Natural killer cell (primary cell): ENCODE results near the gene RHEB. TPM values are rescaled to one million over a fixed set of nuclear protein-coding genes. Genes with fewer than 3 reads are reported as not detected.

Experiments used
- ATAC-seq, 3 donors: fragments of 150-1000 bp in 2 of 3; fragments of 200-7000 bp in 1 of 3; cut with Tn5 transposase; 1 replicate in 1 of 3; 2 replicates in 2 of 3; pipeline ENCODE4 v1.10.0; 2021; ENCODE audit warnings: mild to moderate bottlenecking in 2 of 3, moderate library complexity in 2 of 3
- DNase-seq, 2 donors: peaks; one replicate each; pipeline versions ENCODE4 v3.0.0 to v3.0.0-alpha.2; 2013 to 2021; ENCODE audit warnings: mixed read lengths in 1 of 2
- H3K27ac ChIP-seq: one replicate; pipeline ENCODE4 v1.5.1; 2013; ENCODE audit warnings: mild to moderate bottlenecking, low read length
- H3K27me3 ChIP-seq: one replicate; pipeline ENCODE4 v1.6.1; 2013; ENCODE audit warnings: low read length; ENCODE audit not compliant: control insufficient read depth, insufficient read depth
- H3K36me3 ChIP-seq: one replicate; pipeline ENCODE4 v1.6.1; 2013; ENCODE audit warnings: low read length; ENCODE audit not compliant: control insufficient read depth, insufficient read depth
- H3K4me1 ChIP-seq: one replicate; pipeline ENCODE4 v1.6.1; 2013; ENCODE audit warnings: low read length; ENCODE audit not compliant: control insufficient read depth, insufficient read depth
- H3K4me3 ChIP-seq: one replicate; pipeline ENCODE4 v1.5.1; 2013; ENCODE audit warnings: low read length
- H3K9me3 ChIP-seq: one replicate; pipeline ENCODE4 v1.6.1; 2013; ENCODE audit warnings: low read length; ENCODE audit not compliant: control insufficient read depth, insufficient read depth
- H3K27ac Mint-ChIP-seq, 2 donors: one replicate each; pipeline ENCODE4 v1.8.0; 2022; ENCODE audit warnings: mild to moderate bottlenecking in 2 of 2, mixed read lengths in 2 of 2, moderate library complexity in 1 of 2
- H3K27me3 Mint-ChIP-seq, 2 donors: one replicate each; pipeline ENCODE4 v1.8.0; 2022; ENCODE audit warnings: low read depth in 2 of 2, mixed read lengths in 2 of 2
- H3K36me3 Mint-ChIP-seq: one replicate; pipeline ENCODE4 v1.8.0; 2022; ENCODE audit warnings: mixed read lengths
- H3K4me1 Mint-ChIP-seq, 2 donors: one replicate each; pipeline ENCODE4 v1.8.0; 2022; ENCODE audit warnings: mixed read lengths in 2 of 2
- H3K4me3 Mint-ChIP-seq: one replicate; pipeline ENCODE4 v1.8.0; 2022; ENCODE audit warnings: mild to moderate bottlenecking, moderate library complexity, mixed read lengths
- H3K9me3 Mint-ChIP-seq, 2 donors: one replicate each; pipeline ENCODE4 v1.8.0; 2022; ENCODE audit warnings: mixed read lengths in 2 of 2
- CTCF ChIP-seq: fragments of 200-600 bp; IDR thresholded peaks from one replicate; pipeline ENCODE4 v1.8.0; 2022; ENCODE audit warnings: antibody characterized with exemption
- WGBS: methylation state at CpG from one replicate; pipeline ENCODE4 v1.1.7; 2013; ENCODE audit warnings: missing lambda C conversion rate; ENCODE audit not compliant: insufficient coverage; 5-methylcytosine and 5-hydroxymethylcytosine counted together
- intact Hi-C: fragments of 100-400 bp; cut with micrococcal nuclease; formaldehyde crosslinking; loops from one replicate; pipeline ENCODE4 v1.14.2; 2022
- total RNA-seq, 4 donors: library from RNA; stranded (reverse); fragments of 120-200 nt in 1 of 4; gene quantifications; one replicate each; pipeline versions ENCODE4 v1.2.3 to v1.2.4, GENCODE V29; 2013 to 2022

The RHEB gene
- total RNA-seq, 3 donors from 2014 or later (not counting 1 experiment from before 2014, with no cell fraction given), result 51.0 to 63.3 (median 63.3) TPM

- ATAC-seq (peak in 1 of 3 donors; percentile 8), DNase-seq (peak; percentile 49 to 65)
- peak overlapping the region; percentile 94 for H3K4me3 Mint-ChIP-seq
- Histone ChIP-seq H3K27ac (peak overlapping the region; percentile 79), H3K27me3 (no peaks in the 10 kb centered on the region), H3K4me1 (peaks cover 27% of the 10 kb centered on the region), H3K36me3 (no peaks in the 10 kb centered on the region), H3K4me3 (peak overlapping the region; percentile 72), H3K9me3 (no peaks in the 10 kb centered on the region)
- H3K9me3 Mint-ChIP-seq, result no peaks in the 10 kb centered on the region
- H3K27ac Mint-ChIP-seq, result peak overlapping the region; percentile 92 to 93
- no peak for TF ChIP-seq CTCF
- H3K4me1 Mint-ChIP-seq, result peaks cover 53 to 55% of the 10 kb centered on the region in 2 donors
- no peaks in the 10 kb centered on the region for H3K36me3 Mint-ChIP-seq
- intact Hi-C loops, result loop anchor here (1.0 to 10.0 kb wide), 4 partner anchors 13 to 509 kb away; partner anchors contain the start of genes GALNT11 and NUB1
- WGBS, result under 1% methylated on average over 35 of the region's 36 CpGs
- H3K27me3 Mint-ChIP-seq, result peaks cover 0 to 5% of the 10 kb centered on the region in 2 donors
Measured at GRCh38 chr7:151518105-151518946, 1.4 kb downstream of the RHEB start.

GRCh38 chr7:151517601-151518104 lies 2.0 kb downstream of the RHEB start:
- H3K4me3 ChIP-seq, result peak overlapping the region; percentile 72
- TF ChIP-seq CTCF, result no peak

GRCh38 chr7:151515276-151515565 lies 4.5 kb downstream of the RHEB start:
- H3K27me3 Mint-ChIP-seq, result no peaks in the 10 kb centered on the region
- no peaks in the 10 kb centered on the region for H3K9me3 Mint-ChIP-seq
- no peak for TF ChIP-seq CTCF
- peak overlapping the region in 1 of 2 donors; percentile 46 for H3K27ac Mint-ChIP-seq
- H3K27me3 ChIP-seq, result no peaks in the 10 kb centered on the region
- no peaks in the 10 kb centered on the region for H3K9me3 ChIP-seq
- H3K27ac ChIP-seq, result no peak overlapping the region
- H3K36me3 ChIP-seq, result no peaks in the 10 kb centered on the region
- DNase-seq, result no peak
- intact Hi-C loops, result loop anchor here (5.0 to 10.0 kb wide), 3 partner anchors 33 to 512 kb away; partner anchors contain the start of genes GALNT11 and NUB1
- peaks cover 74 to 78% of the 10 kb centered on the region in 2 donors for H3K4me1 Mint-ChIP-seq
- no peak overlapping the region for H3K4me3 Mint-ChIP-seq
- no peak for ATAC-seq
- H3K4me1 ChIP-seq, result peaks cover 21% of the 10 kb centered on the region
- H3K36me3 Mint-ChIP-seq, result no peaks in the 10 kb centered on the region
- no peak overlapping the region for H3K4me3 ChIP-seq

More at GRCh38 chr7:151517601-151518104, 2.0 kb downstream of the RHEB start:
- ATAC-seq, result no peak
- Histone ChIP-seq H3K27ac (peak overlapping the region; percentile 79), H3K27me3 (no peaks in the 10 kb centered on the region), H3K36me3 (no peaks in the 10 kb centered on the region), H3K4me1 (peaks cover 27% of the 10 kb centered on the region), H3K9me3 (no peaks in the 10 kb centered on the region)
- Mint-ChIP-seq H3K4me3 (peak overlapping the region; percentile 94), H3K36me3 (no peaks in the 10 kb centered on the region), H3K9me3 (no peaks in the 10 kb centered on the region), H3K27me3 (no peaks in the 10 kb centered on the region), H3K4me1 (peaks cover 58 to 60% of the 10 kb centered on the region in 2 donors), H3K27ac (peak overlapping the region; percentile 92 to 93)
- 87% methylated on average over 7 of the region's 7 CpGs for WGBS
- intact Hi-C loops, result loop anchor here (1.0 to 10.0 kb wide), 4 partner anchors 12 to 510 kb away; partner anchors contain the start of genes GALNT11 and NUB1
- no peak for DNase-seq
